ENCODE data around the gene PCDH12. TPM values are rescaled to one million over a fixed set of nuclear protein-coding genes. Genes with fewer than 3 reads are reported as not detected.

Gene PCDH12
- total RNA-seq (2014; rRNA removed; shearing (Covaris generic)), result 0.10 TPM in 1 of 2 replicates, not detected in the other

DNA sequence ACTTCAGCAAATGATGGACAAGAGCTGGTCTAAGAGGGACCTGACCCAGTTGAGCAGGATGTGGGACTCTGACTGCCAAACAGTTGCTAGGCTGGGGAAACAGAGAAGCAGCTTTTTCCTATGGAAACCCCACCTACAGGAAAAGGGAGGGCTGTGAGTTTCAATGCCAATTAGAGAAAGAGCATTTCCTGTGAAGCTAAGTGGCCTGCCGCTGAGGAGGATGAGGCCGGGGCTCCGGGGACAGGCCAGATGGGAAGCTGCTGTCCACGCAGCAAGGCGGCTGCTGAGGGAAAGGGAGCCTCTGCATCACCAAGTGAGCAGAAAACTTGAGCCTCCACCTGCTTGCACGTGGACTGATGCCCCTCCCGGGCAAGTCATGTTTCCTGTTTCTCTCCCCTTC is at the start of gene PCDH12:
Gene PCDH12 (minus strand): TSS at position 90 of the 400 bp plus-strand sequence. CDS start 351 bp downstream, outside the sequence.
- DNase-seq, result peak; percentile 54
- H3K27me3 ChIP-seq (ENCODE audit: control insufficient read depth, insufficient read depth, low read length), result no peaks in the 10 kb centered on the region
- H3K4me3 ChIP-seq (ENCODE audit: insufficient read depth, low read depth, low read length), result no peak within 1 kb of the TSS
- H3K36me3 ChIP-seq (replicated peaks; ENCODE audit: control insufficient read depth, insufficient read depth, low read length), result no peaks in the 10 kb centered on the region

DNA sequence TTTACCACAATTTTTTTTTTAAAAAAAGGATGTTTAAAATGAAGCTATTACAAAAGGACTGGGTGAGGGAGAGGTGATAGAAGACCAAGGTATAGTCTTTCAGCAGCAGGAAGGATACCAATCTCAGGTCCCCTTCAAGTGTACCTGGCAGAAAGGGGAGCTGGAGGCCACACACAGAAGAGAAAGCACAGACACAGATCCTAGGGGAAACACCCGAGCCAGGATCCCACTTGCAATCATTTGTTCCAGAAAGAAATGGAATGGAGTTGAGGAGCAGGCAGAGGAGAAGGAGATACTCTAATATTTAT is 49.2 kb upstream of the PCDH12 start:
- Histone ChIP-seq H3K4me3 (ENCODE audit: insufficient read depth, low read depth, low read length) (no peak overlapping the region), H3K27me3 (ENCODE audit: control insufficient read depth, insufficient read depth, low read length) (no peaks in the 10 kb centered on the region), H3K36me3 (replicated peaks; ENCODE audit: control insufficient read depth, insufficient read depth, low read length) (peaks cover 38% of the 10 kb centered on the region)
- no peak for DNase-seq

- no peak for DNase-seq
- Histone ChIP-seq H3K4me3 (ENCODE audit: insufficient read depth, low read depth, low read length) (no peak overlapping the region), H3K27me3 (ENCODE audit: control insufficient read depth, insufficient read depth, low read length) (no peaks in the 10 kb centered on the region), H3K36me3 (replicated peaks; ENCODE audit: control insufficient read depth, insufficient read depth, low read length) (peaks cover 38% of the 10 kb centered on the region)
These were observed 48.6 kb upstream of the PCDH12 start for GRCh38 chr5:142006363-142007236.

- no peak for DNase-seq
- H3K27me3 ChIP-seq (ENCODE audit: control insufficient read depth, insufficient read depth, low read length), result no peaks in the 10 kb centered on the region
- H3K4me3 ChIP-seq (ENCODE audit: insufficient read depth, low read depth, low read length), result no peak overlapping the region
- H3K36me3 ChIP-seq (replicated peaks; ENCODE audit: control insufficient read depth, insufficient read depth, low read length), result peaks cover 41% of the 10 kb centered on the region
These were observed 45.3 kb upstream of the PCDH12 start for GRCh38 chr5:142003266-142003800.

GRCh38 chr5:142000704-142001484 is 42.9 kb upstream of the PCDH12 start:
- Histone ChIP-seq H3K27me3 (ENCODE audit: control insufficient read depth, insufficient read depth, low read length) (no peaks in the 10 kb centered on the region), H3K36me3 (replicated peaks; ENCODE audit: control insufficient read depth, insufficient read depth, low read length) (peaks cover 29% of the 10 kb centered on the region)
- peak; percentile 45 for DNase-seq

DNA sequence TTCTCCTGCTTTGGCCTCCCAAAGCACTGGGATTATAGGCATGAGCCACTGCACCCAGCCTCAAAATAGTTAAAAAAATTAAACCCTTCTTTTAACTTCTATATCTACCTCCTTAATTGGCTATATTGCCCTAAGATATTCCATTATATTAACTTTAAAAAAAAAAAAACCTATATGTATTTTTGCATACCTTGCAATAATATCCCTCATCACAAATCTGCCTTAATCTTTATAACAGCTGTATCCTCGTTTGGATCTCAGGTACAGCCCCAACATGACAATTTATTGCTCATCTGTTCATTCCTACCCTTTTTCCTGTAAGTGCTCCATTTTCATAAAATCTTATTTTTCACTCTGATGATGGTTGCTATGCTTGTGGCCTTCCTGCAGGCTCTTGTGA is 42.2 kb upstream of the PCDH12 start:
- H3K4me3 ChIP-seq (ENCODE audit: insufficient read depth, low read depth, low read length), result no peak overlapping the region
- DNase-seq, result no peak
- H3K27me3 ChIP-seq (ENCODE audit: control insufficient read depth, insufficient read depth, low read length), result no peaks in the 10 kb centered on the region
- peaks cover 24% of the 10 kb centered on the region for H3K36me3 ChIP-seq (replicated peaks; ENCODE audit: control insufficient read depth, insufficient read depth, low read length)

More at GRCh38 chr5:142000704-142001484, 42.9 kb upstream of the PCDH12 start:
- H3K4me3 ChIP-seq (ENCODE audit: insufficient read depth, low read depth, low read length), result no peak overlapping the region

DNA sequence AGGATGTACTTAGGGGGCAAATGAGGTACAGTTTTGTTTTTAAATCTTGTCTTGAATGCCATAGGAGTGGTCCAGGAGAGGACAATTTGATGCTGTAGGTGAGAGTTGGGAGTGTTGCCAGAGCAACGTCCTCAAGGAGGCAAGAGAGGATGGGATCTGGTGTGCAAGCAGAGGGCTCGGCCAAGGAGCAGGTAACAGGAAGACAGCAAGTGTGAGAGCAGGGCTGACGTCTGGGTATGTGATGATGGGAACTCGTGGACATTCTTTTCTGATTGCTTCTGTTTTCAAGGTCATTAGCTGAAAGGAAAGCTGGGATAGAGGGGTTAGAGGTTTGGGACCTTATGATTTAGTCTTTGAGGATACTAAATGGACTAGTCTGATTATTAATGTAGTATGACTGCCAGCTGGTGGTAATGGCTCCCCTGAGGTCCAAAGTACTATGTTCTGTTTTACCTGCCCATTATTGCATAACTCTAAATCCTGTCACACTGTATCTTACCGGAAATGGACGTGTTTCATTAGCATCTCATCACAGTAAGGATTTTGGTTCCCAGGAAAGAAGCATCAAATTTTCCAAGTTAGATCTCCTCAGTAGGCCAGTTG is 39.5 kb upstream of the PCDH12 start:
- H3K27me3 ChIP-seq (ENCODE audit: control insufficient read depth, insufficient read depth, low read length), result no peaks in the 10 kb centered on the region
- DNase-seq, result no peak
- H3K4me3 ChIP-seq (ENCODE audit: insufficient read depth, low read depth, low read length), result no peak overlapping the region
- peaks cover 9% of the 10 kb centered on the region for H3K36me3 ChIP-seq (replicated peaks; ENCODE audit: control insufficient read depth, insufficient read depth, low read length)

- no peak for DNase-seq
- Histone ChIP-seq H3K4me3 (ENCODE audit: insufficient read depth, low read depth, low read length) (no peak overlapping the region), H3K27me3 (ENCODE audit: control insufficient read depth, insufficient read depth, low read length) (no peaks in the 10 kb centered on the region), H3K36me3 (replicated peaks; ENCODE audit: control insufficient read depth, insufficient read depth, low read length) (peaks cover 2% of the 10 kb centered on the region)
These were observed 37.7 kb upstream of the PCDH12 start for GRCh38 chr5:141995656-141996055.

- no peak for DNase-seq
- Histone ChIP-seq H3K27me3 (ENCODE audit: control insufficient read depth, insufficient read depth, low read length) (no peaks in the 10 kb centered on the region), H3K36me3 (replicated peaks; ENCODE audit: control insufficient read depth, insufficient read depth, low read length) (no peaks in the 10 kb centered on the region), H3K4me3 (ENCODE audit: insufficient read depth, low read depth, low read length) (no peak overlapping the region)
These were observed 36.6 kb upstream of the PCDH12 start for GRCh38 chr5:141994511-141995136.

DNA sequence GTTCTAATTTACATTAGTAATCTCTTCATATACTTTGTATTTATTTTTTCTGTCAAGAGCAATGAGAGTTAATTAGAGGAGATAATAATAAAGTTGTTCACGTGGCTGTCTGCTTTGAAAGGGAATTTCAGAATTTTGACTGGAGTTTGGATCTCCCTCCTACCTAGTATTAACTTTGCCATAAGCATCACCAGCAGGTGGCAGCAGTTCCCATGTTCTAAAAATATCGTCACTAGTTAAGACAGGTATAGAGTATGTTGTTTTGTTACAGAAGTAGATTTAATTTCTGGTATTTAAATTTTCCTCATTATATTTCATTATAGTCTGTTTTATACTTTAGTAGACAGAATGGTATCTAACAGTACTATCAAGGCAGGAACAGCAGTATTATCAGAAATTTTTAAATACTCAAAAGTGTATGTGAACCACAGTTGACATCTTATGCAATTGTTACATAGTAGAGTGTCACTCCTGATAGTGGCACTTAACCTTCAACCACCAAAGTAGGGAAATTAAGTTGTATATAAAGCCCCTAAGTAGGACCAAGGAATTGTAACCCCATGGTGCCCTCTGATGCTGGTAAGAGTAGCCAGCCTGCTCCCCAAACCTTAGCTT is 34.5 kb upstream of the PCDH12 start:
- peak; percentile 68 for DNase-seq
- Histone ChIP-seq H3K27me3 (ENCODE audit: control insufficient read depth, insufficient read depth, low read length) (no peaks in the 10 kb centered on the region), H3K36me3 (replicated peaks; ENCODE audit: control insufficient read depth, insufficient read depth, low read length) (no peaks in the 10 kb centered on the region; the same call in 1 of the 2 replicates), H3K4me3 (ENCODE audit: insufficient read depth, low read depth, low read length) (no peak overlapping the region)

- no peaks in the 10 kb centered on the region for H3K27me3 ChIP-seq (ENCODE audit: control insufficient read depth, insufficient read depth, low read length)
- DNase-seq, result no peak
- H3K36me3 ChIP-seq (replicated peaks; ENCODE audit: control insufficient read depth, insufficient read depth, low read length), result peaks cover 4% of the 10 kb centered on the region
- no peak overlapping the region for H3K4me3 ChIP-seq (ENCODE audit: insufficient read depth, low read depth, low read length)
These were observed 31.7 kb upstream of the PCDH12 start for GRCh38 chr5:141989720-141990119.

DNA sequence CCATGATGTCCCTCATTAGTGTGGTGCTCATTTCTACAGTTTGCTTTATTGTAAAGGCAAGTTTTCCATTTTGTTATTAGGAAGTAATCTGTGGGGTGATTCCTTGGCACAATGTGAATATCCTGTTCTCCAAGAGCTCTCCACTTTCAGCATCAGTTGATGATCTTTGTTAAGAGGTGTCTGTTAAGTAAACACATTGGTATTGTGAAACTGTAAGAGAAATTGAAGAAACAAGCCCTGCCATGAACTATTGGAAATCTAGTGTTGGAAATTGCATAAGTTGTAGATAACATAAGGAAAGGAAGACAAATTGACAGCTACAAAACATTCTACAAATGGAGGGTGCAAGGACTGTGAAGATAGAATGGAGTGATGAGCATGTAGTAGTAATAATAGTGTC is 28.1 kb upstream of the PCDH12 start:
- H3K36me3 ChIP-seq (replicated peaks; ENCODE audit: control insufficient read depth, insufficient read depth, low read length), result peaks cover 6% of the 10 kb centered on the region
- no peaks in the 10 kb centered on the region for H3K27me3 ChIP-seq (ENCODE audit: control insufficient read depth, insufficient read depth, low read length)
- no peak overlapping the region for H3K4me3 ChIP-seq (ENCODE audit: insufficient read depth, low read depth, low read length)
- DNase-seq, result no peak

- H3K4me3 ChIP-seq (ENCODE audit: insufficient read depth, low read depth, low read length), result no peak overlapping the region
- H3K27me3 ChIP-seq (ENCODE audit: control insufficient read depth, insufficient read depth, low read length), result no peaks in the 10 kb centered on the region
- H3K36me3 ChIP-seq (replicated peaks; ENCODE audit: control insufficient read depth, insufficient read depth, low read length), result peaks cover 15% of the 10 kb centered on the region
- DNase-seq, result no peak
These were observed 24.6 kb upstream of the PCDH12 start for GRCh38 chr5:141982626-141983025.

GRCh38 chr5:141978389-141978788 is 20.4 kb upstream of the PCDH12 start:
- peaks cover 12% of the 10 kb centered on the region for H3K36me3 ChIP-seq (replicated peaks; ENCODE audit: control insufficient read depth, insufficient read depth, low read length)
- no peak for DNase-seq
- H3K27me3 ChIP-seq (ENCODE audit: control insufficient read depth, insufficient read depth, low read length), result no peaks in the 10 kb centered on the region
- no peak overlapping the region for H3K4me3 ChIP-seq (ENCODE audit: insufficient read depth, low read depth, low read length)
